ENCODE data around the gene LMCD1. TPM values are rescaled to one million over a fixed set of nuclear protein-coding genes. Genes with fewer than 3 reads are reported as not detected.

Gene LMCD1
- total RNA-seq, 1 donor from 2014 or later, result 9.5 TPM

- no peaks in the 10 kb centered on the region for H3K27me3 Mint-ChIP-seq (ENCODE audit: unreplicated experiment)
- no peak for DNase-seq (ENCODE audit: low spot score)
- H3K9me3 Mint-ChIP-seq (ENCODE audit: unreplicated experiment), result no peaks in the 10 kb centered on the region
- H3K36me3 Mint-ChIP-seq (ENCODE audit: low read depth, unreplicated experiment), result no peaks in the 10 kb centered on the region
- no peaks in the 10 kb centered on the region for H3K4me1 Mint-ChIP-seq (ENCODE audit: unreplicated experiment)
- H3K27ac Mint-ChIP-seq (ENCODE audit: unreplicated experiment), result no peak overlapping the region
- TF ChIP-seq CTCF (IDR thresholded peaks at IDR 0.05; ENCODE audit: unreplicated experiment), result no peak
- no peak overlapping the region for H3K4me3 Mint-ChIP-seq (ENCODE audit: unreplicated experiment)
These were observed 91.6 kb downstream of the LMCD1 start for GRCh38 chr3:8593021-8593827.

GRCh38 chr3:8595252-8595651 lies 93.6 kb downstream of the LMCD1 start:
- no peak for TF ChIP-seq CTCF (IDR thresholded peaks at IDR 0.05; ENCODE audit: unreplicated experiment)
- Mint-ChIP-seq H3K27ac (ENCODE audit: unreplicated experiment) (no peak overlapping the region), H3K36me3 (ENCODE audit: low read depth, unreplicated experiment) (no peaks in the 10 kb centered on the region), H3K27me3 (ENCODE audit: unreplicated experiment) (no peaks in the 10 kb centered on the region), H3K9me3 (ENCODE audit: unreplicated experiment) (no peaks in the 10 kb centered on the region), H3K4me3 (ENCODE audit: unreplicated experiment) (no peak overlapping the region), H3K4me1 (ENCODE audit: unreplicated experiment) (no peaks in the 10 kb centered on the region)
- no peak for DNase-seq (ENCODE audit: low spot score)

- H3K4me3 Mint-ChIP-seq (ENCODE audit: unreplicated experiment), result no peak overlapping the region
These were observed 94.1 kb downstream of the LMCD1 start for GRCh38 chr3:8595695-8596115.

GRCh38 chr3:8596321-8597218 lies 94.9 kb downstream of the LMCD1 start:
- no peak for DNase-seq (ENCODE audit: low spot score)
- H3K27ac Mint-ChIP-seq (ENCODE audit: unreplicated experiment), result no peak overlapping the region
- no peaks in the 10 kb centered on the region for H3K36me3 Mint-ChIP-seq (ENCODE audit: low read depth, unreplicated experiment)
- TF ChIP-seq CTCF (IDR thresholded peaks at IDR 0.05; ENCODE audit: unreplicated experiment), result no peak
- no peaks in the 10 kb centered on the region for H3K4me1 Mint-ChIP-seq (ENCODE audit: unreplicated experiment)
- H3K4me3 Mint-ChIP-seq (ENCODE audit: unreplicated experiment), result no peak overlapping the region
- no peaks in the 10 kb centered on the region for H3K9me3 Mint-ChIP-seq (ENCODE audit: unreplicated experiment)
- no peaks in the 10 kb centered on the region for H3K27me3 Mint-ChIP-seq (ENCODE audit: unreplicated experiment)

More at GRCh38 chr3:8595695-8596115, 94.1 kb downstream of the LMCD1 start:
- Mint-ChIP-seq H3K27ac (ENCODE audit: unreplicated experiment) (no peak overlapping the region), H3K27me3 (ENCODE audit: unreplicated experiment) (no peaks in the 10 kb centered on the region), H3K4me1 (ENCODE audit: unreplicated experiment) (no peaks in the 10 kb centered on the region), H3K9me3 (ENCODE audit: unreplicated experiment) (no peaks in the 10 kb centered on the region), H3K36me3 (ENCODE audit: low read depth, unreplicated experiment) (no peaks in the 10 kb centered on the region)
- no peak for TF ChIP-seq CTCF (IDR thresholded peaks at IDR 0.05; ENCODE audit: unreplicated experiment)
- no peak for DNase-seq (ENCODE audit: low spot score)

Data from endothelial cell (in vitro differentiated cells).